Body of pancreas (tissue), 4 donors: ENCODE results near the gene LY6G5C.

Experiments
- POLR2A ChIP-seq, 3 donors: fragments of 450-650 bp; IDR thresholded peaks; one replicate each; pipeline ENCODE4 v1.6.1; 2016; ENCODE audit warnings: antibody characterized with exemption in 3 of 3, mild to moderate bottlenecking in 2 of 3
- TF ChIP-seq, protein P1 (sequence below), 7 experiments: fragments of 450-650 bp in 4 of 7; fragments of 200-600 bp in 3 of 7; sonication (generic) in 3 of 7; IDR thresholded peaks; one replicate each; pipeline ENCODE4 v1.5.1; 2016 to 2019; ENCODE audit warnings: antibody characterized with exemption in 7 of 7

DNA sequence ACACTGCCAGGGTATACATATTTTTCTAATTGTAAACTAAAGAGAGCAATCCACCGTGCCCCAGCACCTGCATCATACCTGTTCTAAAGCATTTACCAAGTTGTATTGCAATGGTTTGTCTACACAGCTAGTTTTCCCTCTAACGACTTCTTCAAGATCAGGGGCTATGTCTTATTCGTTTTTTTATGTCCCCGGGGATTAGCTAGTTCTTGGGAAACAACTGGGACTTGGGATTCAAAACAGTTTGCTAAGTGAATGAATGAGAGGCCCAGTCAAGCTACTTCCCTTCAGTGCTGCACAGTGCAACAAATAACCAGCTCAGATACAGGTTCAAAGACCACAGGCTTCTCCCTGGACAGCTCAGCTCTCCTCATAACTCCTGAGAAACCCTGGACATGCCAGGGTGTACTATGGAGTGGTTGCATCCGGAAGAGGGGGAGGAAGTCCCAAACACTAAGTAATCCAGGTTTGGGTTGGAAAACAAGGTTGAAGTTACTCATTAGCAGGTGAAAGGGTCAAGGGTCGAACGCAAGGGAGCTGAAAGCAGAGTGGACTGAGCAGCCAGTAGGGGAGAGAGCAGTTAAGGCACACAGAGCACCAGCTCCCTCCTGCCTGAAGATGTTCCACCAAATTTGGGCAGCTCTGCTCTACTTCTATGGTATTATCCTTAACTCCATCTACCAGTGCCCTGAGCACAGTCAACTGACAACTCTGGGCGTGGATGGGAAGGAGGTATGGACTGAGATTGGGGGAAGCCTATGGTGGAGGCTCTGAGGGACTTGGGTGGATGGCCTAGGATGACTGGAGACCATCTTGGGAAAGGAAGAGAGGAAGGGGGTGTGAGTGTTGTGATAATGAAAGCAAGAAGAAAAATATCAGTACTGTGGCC, 25.3 kb downstream of the LY6G5C start, which contains the start of gene APOM:
- TF ChIP-seq, protein P1, sequence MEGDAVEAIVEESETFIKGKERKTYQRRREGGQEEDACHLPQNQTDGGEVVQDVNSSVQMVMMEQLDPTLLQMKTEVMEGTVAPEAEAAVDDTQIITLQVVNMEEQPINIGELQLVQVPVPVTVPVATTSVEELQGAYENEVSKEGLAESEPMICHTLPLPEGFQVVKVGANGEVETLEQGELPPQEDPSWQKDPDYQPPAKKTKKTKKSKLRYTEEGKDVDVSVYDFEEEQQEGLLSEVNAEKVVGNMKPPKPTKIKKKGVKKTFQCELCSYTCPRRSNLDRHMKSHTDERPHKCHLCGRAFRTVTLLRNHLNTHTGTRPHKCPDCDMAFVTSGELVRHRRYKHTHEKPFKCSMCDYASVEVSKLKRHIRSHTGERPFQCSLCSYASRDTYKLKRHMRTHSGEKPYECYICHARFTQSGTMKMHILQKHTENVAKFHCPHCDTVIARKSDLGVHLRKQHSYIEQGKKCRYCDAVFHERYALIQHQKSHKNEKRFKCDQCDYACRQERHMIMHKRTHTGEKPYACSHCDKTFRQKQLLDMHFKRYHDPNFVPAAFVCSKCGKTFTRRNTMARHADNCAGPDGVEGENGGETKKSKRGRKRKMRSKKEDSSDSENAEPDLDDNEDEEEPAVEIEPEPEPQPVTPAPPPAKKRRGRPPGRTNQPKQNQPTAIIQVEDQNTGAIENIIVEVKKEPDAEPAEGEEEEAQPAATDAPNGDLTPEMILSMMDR (IDR thresholded peaks at IDR 0.05) = no peak
- TF ChIP-seq POLR2A (IDR thresholded peaks at IDR 0.05) = no peak
